GM10266 (cell line): ENCODE data around the gene YOD1.

Experiments
- DNase-seq: peaks from one replicate; pipeline ENCODE4 v3.0.0; 2012; ENCODE audit errors: extremely low spot score
- CTCF ChIP-seq: IDR thresholded peaks from 2 replicates; pipeline ENCODE4 v1.5.1; 2012; ENCODE audit warnings: mild to moderate bottlenecking, low read depth; ENCODE audit not compliant: control insufficient read depth, insufficient read depth; ENCODE audit errors: missing control alignments

Gene YOD1

GRCh38 chr1:207025146-207025880 is 25.7 kb downstream of the YOD1 start:
- no peak for TF ChIP-seq CTCF
- DNase-seq, result no peak

- no peak for TF ChIP-seq CTCF
- no peak for DNase-seq
Observed at GRCh38 chr1:207024202-207025145, 26.5 kb downstream of the YOD1 start.

GRCh38 chr1:207022996-207023679 is 27.9 kb downstream of the YOD1 start:
- DNase-seq, result no peak
- no peak for TF ChIP-seq CTCF

GRCh38 chr1:207021876-207022596 is 29.0 kb downstream of the YOD1 start:
- no peak for DNase-seq
- TF ChIP-seq CTCF, result no peak

DNA sequence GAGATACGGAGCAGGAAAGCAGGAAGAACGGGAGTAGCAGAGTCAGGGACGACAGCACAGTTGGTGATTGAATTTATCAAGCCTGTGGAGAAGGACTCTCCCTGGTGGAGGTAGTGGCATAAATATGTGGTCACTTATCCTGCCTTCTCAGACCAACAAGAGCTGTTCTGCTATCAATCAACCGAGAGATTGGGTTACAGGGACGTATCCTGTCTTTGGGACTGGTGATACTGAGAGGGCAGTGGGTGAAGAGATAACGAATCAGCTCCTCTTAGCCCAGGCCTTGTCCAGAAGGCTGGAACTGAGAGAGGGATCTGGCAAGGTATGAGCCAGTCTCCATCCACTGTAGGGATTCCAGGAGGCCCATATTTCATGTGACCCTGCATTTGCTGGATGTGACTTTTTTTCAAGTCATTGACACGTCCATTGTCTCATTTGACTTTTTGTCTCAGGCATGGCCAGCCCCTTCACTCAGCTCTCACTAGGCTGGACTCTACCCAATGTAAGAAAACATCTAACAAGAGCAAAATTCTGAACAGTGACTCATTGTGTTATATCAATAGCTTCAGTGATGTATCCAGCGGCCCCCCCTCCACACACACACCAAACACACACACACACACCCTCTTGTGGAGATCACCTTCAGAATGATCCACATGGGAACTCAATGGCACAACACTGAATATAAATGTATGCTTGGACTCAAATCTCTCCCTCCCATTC is 29.7 kb downstream of the YOD1 start:
- TF ChIP-seq CTCF, result no peak
- no peak for DNase-seq

DNA sequence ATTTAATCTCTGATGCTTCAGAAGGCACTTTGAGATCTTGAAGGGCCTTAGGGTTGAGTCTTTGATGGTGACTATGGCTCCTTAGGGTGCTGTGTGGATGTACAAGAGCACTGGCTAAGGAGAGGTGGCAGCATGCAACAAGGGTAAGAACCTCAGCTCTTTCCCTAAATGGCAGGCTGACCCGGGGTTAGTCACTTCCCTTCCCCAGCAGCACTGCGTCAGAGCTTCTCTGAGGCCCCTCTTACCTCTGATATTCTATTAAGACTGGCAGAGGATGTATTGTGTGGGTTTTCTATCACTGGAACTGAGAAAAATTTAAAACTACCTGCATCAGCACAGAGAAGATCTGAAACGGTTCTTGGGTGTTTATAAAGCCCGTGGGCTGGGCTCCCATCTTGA is 30.3 kb downstream of the YOD1 start:
- DNase-seq, result no peak
- TF ChIP-seq CTCF, result no peak
